ENCODE results near the gene GALR3.
"Not testable (repeated sequence)": the region's sequence is repeated elsewhere in the genome, so short reads cannot be mapped to it uniquely, and the experiment has no call there.

The GALR3 gene, protein sequence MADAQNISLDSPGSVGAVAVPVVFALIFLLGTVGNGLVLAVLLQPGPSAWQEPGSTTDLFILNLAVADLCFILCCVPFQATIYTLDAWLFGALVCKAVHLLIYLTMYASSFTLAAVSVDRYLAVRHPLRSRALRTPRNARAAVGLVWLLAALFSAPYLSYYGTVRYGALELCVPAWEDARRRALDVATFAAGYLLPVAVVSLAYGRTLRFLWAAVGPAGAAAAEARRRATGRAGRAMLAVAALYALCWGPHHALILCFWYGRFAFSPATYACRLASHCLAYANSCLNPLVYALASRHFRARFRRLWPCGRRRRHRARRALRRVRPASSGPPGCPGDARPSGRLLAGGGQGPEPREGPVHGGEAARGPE

DNA sequence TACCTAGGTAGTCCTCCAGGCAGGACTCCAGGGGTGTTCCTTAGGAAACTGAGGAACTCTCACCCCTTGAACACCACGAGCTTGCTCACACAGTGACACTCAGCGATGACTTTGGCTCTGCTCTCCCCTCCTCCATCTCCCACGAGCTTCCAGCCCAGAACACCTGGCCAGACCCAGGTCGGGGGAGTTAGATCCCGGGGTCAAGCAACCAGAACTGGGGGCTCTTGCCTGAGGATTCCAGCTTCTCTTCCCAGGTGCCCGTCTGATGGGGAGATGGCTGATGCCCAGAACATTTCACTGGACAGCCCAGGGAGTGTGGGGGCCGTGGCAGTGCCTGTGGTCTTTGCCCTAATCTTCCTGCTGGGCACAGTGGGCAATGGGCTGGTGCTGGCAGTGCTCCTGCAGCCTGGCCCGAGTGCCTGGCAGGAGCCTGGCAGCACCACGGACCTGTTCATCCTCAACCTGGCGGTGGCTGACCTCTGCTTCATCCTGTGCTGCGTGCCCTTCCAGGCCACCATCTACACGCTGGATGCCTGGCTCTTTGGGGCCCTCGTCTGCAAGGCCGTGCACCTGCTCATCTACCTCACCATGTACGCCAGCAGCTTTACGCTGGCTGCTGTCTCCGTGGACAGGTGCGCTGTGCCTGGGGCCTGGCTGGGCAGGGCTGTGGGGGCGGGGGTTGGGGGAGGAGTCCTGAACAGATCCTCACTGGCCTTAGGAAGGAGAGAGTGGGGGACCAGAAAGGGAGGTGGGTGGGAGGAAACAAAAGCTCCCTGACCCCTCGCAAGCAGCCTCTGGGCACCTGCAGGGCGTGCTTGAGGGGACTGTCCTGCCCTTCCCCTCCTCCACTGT, at the start of gene GALR3:
Gene GALR3, plus strand, starts transcription at position 249 of the 852 bp plus-strand sequence. Its CDS starts 25 bp downstream, at position 274.
- DNase-seq (ENCODE audit: low read depth), result no peak

GRCh38 chr22:37774728-37775127, 48.5 kb upstream of the GALR3 start:
- DNase-seq (ENCODE audit: low read depth), result no peak

GRCh38 chr22:37775785-37776638, 47.2 kb upstream of the GALR3 start:
- DNase-seq (ENCODE audit: low read depth), result no peak

DNA sequence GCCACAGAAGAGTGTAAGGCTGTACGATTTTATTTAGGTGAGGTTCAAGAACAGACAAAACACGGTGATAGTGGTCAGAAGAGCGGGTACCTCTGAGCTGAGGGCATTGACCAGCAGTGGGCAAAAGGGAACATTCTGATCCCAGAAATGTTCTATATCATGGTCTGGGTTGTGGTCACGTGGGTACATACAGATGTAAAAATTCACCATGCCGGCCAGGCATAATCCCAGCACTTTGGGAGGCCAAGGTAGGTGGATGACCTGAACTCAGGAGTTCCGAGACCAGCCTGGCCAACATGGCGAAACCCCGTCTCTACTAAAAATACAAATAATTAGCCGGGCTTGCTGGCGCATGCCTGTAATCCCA, 46.6 kb upstream of the GALR3 start:
- no peak for DNase-seq (ENCODE audit: low read depth)

- DNase-seq (ENCODE audit: low read depth), result no peak
Observed at GRCh38 chr22:37777122-37777687, 46.0 kb upstream of the GALR3 start.

GRCh38 chr22:37778370-37779009, 44.7 kb upstream of the GALR3 start:
- no peak for DNase-seq (ENCODE audit: low read depth)

DNA sequence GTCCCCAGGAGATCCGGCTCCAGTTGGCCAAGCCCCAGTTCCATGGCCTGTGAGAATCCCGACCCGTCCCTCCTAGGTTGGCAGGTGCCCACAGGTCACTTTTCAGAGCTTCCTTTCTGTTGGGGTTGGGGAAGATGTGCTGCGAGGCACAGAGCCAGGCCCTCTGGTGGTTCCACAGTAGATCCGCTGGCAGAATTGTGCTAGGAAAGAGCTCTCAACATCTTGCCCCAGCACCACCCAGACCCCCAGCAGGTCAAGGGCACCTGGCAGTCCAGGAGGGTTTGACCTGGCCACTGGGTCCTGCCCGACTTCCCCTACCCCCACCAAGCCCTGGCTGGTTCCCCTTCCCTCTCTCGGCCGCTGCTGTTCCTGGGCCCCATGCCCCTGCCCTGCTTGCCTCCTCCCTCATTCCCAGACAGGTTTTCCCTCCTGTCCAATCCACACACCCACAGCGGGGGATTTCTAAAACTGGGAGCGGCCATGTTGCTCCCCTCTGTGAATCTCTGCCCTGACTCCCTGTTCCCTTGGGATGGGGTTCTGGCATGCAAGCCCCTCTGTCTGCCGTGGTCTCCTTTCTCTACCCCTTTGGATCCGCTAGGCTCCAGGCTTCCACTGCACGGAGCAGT, 41.6 kb upstream of the GALR3 start:
- DNase-seq (ENCODE audit: low read depth), result no peak

GRCh38 chr22:37782340-37783168, 40.6 kb upstream of the GALR3 start:
- DNase-seq (ENCODE audit: low read depth), result no peak

GRCh38 chr22:37784829-37785495, 38.2 kb upstream of the GALR3 start:
- no peak for DNase-seq (ENCODE audit: low read depth)

DNA sequence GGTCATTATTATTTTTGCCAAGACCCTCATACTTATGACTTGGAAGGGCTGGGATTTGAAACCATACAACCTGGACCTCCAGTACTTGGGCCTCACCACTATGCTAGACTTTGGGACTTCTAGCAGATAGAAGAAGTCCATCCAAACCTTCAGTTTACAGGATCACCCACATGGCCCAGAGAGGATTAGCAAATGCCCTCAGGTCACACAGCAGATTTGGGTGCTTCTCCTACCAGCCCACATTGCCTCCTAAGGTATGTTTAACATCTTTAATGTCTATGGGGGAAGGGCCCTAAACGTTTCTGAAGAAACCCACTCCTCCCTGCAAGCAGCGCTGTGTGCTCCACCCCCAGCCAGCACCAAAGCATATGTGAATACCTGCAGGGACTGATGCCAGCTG, 32.9 kb upstream of the GALR3 start:
- no peak for DNase-seq (ENCODE audit: low read depth)

DNA sequence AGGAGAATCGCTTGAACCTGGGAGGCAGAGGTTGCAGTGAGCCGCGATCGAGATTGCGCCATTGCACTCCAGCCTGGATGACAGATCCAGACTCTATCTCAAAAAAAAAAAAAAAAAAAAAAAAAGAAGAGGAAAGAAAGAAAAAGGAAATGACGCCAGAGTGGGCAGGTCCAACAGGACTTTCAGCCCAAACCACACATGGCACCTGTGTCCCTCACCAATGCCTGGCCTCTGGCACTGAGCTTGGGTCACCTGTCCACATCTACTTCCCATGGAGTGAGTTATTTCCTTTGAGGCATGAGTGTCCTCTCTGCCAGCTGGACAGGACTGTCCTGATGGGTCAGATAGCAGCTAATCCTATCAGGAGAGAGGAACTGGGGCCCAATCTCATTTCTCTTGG, 30.7 kb upstream of the GALR3 start:
- no peak for DNase-seq (ENCODE audit: low read depth)

DNA sequence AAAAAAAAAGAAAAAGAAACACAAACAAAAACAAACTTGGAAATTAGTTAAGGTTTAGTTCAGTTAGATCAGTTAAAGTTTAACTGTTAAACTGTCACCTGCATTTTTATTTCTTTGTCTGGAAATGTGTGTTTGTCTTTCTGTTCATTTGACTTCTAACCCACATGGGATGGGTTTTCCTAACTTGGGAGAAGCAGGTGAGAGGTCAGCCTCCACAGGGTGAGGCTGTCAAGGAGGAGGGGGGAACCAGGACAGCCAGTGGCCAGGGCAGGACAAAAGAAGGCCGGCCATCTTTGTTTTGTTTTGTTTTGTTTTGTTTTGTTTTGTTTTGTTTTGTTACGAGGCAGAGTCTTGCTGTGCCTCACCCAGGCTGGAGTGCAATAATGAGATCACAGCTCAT, 28.8 kb upstream of the GALR3 start:
- DNase-seq (ENCODE audit: low read depth), result no peak

DNA sequence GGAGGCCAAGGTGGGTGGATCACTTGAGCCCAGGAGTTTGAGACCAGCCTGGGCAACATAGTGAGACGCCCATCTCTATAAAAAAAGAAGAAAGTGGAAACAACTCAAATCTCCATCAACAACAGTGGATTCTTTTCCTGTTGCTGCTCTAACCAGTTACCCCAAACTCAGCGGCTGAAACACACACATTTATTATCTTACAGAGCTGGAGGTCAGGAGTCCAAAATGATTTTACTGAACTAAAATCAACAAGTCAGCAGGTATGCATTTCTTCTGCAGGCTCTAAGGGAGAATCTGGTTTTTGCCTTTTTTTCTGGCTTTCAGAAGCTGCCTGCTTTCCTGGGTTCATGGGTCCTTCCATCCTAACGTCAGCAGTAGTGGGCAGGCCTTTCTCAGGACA, 27.1 kb upstream of the GALR3 start:
- DNase-seq (ENCODE audit: low read depth), result no peak

DNA sequence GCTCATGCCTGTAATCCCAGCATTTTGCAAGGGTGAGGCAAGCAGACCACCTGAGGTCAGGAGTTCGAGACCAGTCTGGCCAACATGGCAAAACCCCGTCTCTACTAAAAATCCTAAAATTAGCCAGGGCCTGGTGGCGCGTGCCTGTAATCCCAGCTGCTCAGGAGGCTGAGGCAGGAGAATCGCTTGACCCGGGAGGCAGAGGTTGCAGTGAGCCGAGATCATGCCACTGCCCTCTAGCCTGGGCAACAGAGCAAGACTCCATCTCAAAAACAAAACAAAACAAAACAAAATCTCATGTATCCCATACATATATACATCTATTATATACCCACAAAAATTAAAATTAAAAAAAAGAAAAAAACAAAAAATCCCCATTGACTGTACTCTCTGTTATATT, 25.9 kb upstream of the GALR3 start:
- not testable (repeated sequence) for DNase-seq (ENCODE audit: low read depth)

DNA sequence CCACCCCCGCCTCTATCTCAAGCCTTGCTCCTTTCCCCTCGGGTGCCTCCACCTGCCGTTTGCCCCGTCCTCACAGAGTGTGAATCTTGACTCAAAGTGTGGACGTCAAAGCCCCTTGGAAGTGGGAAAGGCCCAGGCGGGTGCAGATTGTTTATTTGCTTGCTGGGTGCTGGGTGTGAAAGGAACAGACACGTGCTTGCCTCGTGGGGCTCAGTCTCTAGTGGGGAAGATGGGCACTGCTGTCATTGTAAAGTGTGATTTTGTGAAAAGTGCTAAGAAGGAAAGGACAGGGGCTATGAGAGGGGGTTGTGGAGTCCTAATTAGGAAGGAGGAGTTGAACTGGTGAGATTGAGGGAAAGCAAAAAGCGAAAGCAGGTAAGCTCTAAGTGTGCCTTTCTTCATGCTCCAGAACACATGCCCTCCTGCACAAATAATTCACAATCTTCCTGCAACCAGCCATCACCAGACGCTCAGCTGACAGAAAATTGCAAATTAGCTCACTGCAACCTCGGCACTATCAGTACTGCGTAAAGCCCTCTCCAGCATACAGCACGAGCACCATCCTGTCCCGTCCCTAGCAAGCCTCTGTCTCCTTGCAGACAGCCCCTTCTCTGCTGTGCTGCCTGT, 25.2 kb upstream of the GALR3 start:
- no peak for DNase-seq (ENCODE audit: low read depth)

DNA sequence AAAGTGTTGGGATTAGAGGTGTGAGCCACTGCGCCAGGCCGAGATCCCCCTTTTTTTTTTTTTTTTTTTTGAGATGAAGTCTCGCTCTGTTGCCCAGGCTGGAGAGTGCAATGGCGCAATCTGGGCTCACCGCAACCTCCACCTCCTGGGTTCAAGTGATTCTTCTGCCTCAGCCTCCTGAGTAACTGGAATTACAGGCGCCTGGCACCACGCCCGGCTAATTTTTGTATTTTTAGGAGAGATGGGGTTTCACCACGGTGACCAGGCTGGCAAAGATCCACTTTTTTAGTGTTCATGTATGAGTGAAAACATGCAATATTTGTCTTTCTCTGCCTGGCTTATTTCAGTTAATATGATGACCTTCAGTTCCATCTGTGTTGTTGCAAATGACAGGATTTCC, 23.2 kb upstream of the GALR3 start:
- not testable (repeated sequence) for DNase-seq (ENCODE audit: low read depth)

- no peak for DNase-seq (ENCODE audit: low read depth)
Observed at GRCh38 chr22:37801946-37802309, 21.3 kb upstream of the GALR3 start.

- DNase-seq (ENCODE audit: low read depth), result no peak
Observed at GRCh38 chr22:37802310-37803194, 20.6 kb upstream of the GALR3 start.

Data from activated T-cell treated with anti-CD3 and anti-CD28 coated beads for 1 hour (primary cell).